ENCODE results near the gene ECE2. TPM values are rescaled to one million over a fixed set of nuclear protein-coding genes. Genes with fewer than 3 reads are reported as not detected.
A peak's percentile ranks its signal among the peaks of the same experiment; 100 is the strongest.

ECE2 gene
- total and polyA plus RNA-seq, 10 donors: not detected

GRCh38 chr3:184315543-184315867 lies 39.7 kb downstream of the ECE2 start:
- DNase-seq: no peak
- H3K36me3 ChIP-seq: peaks cover 0 to 48% (median 28%) of the 10 kb centered on the region in 6 donors
- peak overlapping the region; percentile 62 to 91 (median 72) for H3K4me3 ChIP-seq
- peak overlapping the region; percentile 79 to 99 (median 95) for H3K27ac ChIP-seq
- WGBS, 5 donors: 10 to 32% (median 13%) methylated on average over 5 to 6 of the region's 6 CpGs
- H3K4me1 ChIP-seq: peaks cover 20 to 64% (median 57%) of the 10 kb centered on the region in 6 donors
- TF ChIP-seq POLR2A (IDR thresholded peaks at IDR 0.05): no peak
- TF ChIP-seq POLR2AphosphoS5 (IDR thresholded peaks at IDR 0.05): no peak
- no peak for TF ChIP-seq CTCF (IDR thresholded peaks at IDR 0.05 in 8 of 11, conservative IDR thresholded peaks at IDR 0.05 in 3 of 11)
- H3K27me3 ChIP-seq (replicated peaks in 1 of 7): no peaks in the 10 kb centered on the region
- no peaks in the 10 kb centered on the region for H3K9me3 ChIP-seq
- intact Hi-C loops (cut with DNase I; ENCODE audit: low total_unique reads): loop anchor here (10.0 kb wide), 1 partner anchor 131 kb away; the partner anchor contains the start of gene ABCF3

GRCh38 chr3:184315871-184316661 lies 40.2 kb downstream of the ECE2 start:
- Histone ChIP-seq H3K4me3 (peak overlapping the region; percentile 62 to 91 (median 72)), H3K27ac (peak overlapping the region; percentile 79 to 99 (median 95)), H3K27me3 (replicated peaks in 1 of 7) (no peaks in the 10 kb centered on the region), H3K36me3 (peaks cover 0 to 54% (median 33%) of the 10 kb centered on the region in 6 donors), H3K4me1 (peaks cover 20 to 69% (median 62%) of the 10 kb centered on the region in 6 donors), H3K9me3 (no peaks in the 10 kb centered on the region)
- intact Hi-C loops (cut with DNase I; ENCODE audit: low total_unique reads): loop anchor here (10.0 kb wide), 1 partner anchor 131 kb away; the partner anchor contains the start of gene ABCF3
- TF ChIP-seq CTCF (IDR thresholded peaks at IDR 0.05 in 8 of 11, conservative IDR thresholded peaks at IDR 0.05 in 3 of 11) (no peak), POLR2A (IDR thresholded peaks at IDR 0.05) (no peak), POLR2AphosphoS5 (IDR thresholded peaks at IDR 0.05) (no peak)
- WGBS, 5 donors: 27 to 64% (median 44%) methylated on average over 15 to 16 of the region's 16 CpGs
- no peak for DNase-seq

- Histone ChIP-seq H3K36me3 (peaks cover under 1 to 61% (median 41%) of the 10 kb centered on the region in 6 donors), H3K4me3 (peak overlapping the region in 6 of 8 donors; percentile 16 to 91 (median 72)), H3K27ac (peak overlapping the region in 5 of 8 donors; percentile 91 to 99 (median 97)), H3K27me3 (replicated peaks in 1 of 7) (no peaks in the 10 kb centered on the region), H3K9me3 (no peaks in the 10 kb centered on the region), H3K4me1 (peaks cover 20 to 77% (median 66%) of the 10 kb centered on the region in 6 donors)
- TF ChIP-seq POLR2A (IDR thresholded peaks at IDR 0.05): no peak
- no peak for TF ChIP-seq CTCF (IDR thresholded peaks at IDR 0.05 in 8 of 11, conservative IDR thresholded peaks at IDR 0.05 in 3 of 11)
- TF ChIP-seq POLR2AphosphoS5 (IDR thresholded peaks at IDR 0.05): no peak
- 73 to 87% (median 82%) methylated on average over 7 of the region's 7 CpGs for WGBS, 5 donors
- no peak for DNase-seq
- intact Hi-C loops (cut with DNase I; ENCODE audit: low total_unique reads): loop anchor here (10.0 kb wide), 1 partner anchor 132 kb away; the partner anchor contains the start of gene ABCF3
Observed at GRCh38 chr3:184316792-184317191, 41.0 kb downstream of the ECE2 start.

- peak overlapping the region in 5 of 8 donors; percentile 16 to 91 (median 74) for H3K4me3 ChIP-seq
- H3K9me3 ChIP-seq: no peaks in the 10 kb centered on the region
- WGBS, 5 donors: 53 to 60% (median 58%) methylated on average over 5 of the region's 5 CpGs
- intact Hi-C loops (cut with DNase I; ENCODE audit: low total_unique reads): loop anchor here (10.0 kb wide), 1 partner anchor 132 kb away; the partner anchor contains the start of gene ABCF3
- H3K4me1 ChIP-seq: peaks cover 20 to 81% (median 67%) of the 10 kb centered on the region in 6 donors
- DNase-seq: peak; percentile 75
- TF ChIP-seq POLR2AphosphoS5 (IDR thresholded peaks at IDR 0.05): no peak
- no peak for TF ChIP-seq CTCF (IDR thresholded peaks at IDR 0.05 in 8 of 11, conservative IDR thresholded peaks at IDR 0.05 in 3 of 11)
- no peak for TF ChIP-seq POLR2A (IDR thresholded peaks at IDR 0.05)
- H3K36me3 ChIP-seq: peaks cover 5 to 65% (median 45%) of the 10 kb centered on the region in 6 donors
- H3K27ac ChIP-seq: peak overlapping the region in 4 of 8 donors; percentile 96 to 99 (median 97)
- no peaks in the 10 kb centered on the region for H3K27me3 ChIP-seq (replicated peaks in 1 of 7)
Observed at GRCh38 chr3:184317201-184317600, 41.4 kb downstream of the ECE2 start.
